ENCODE measurements around the gene CDH5. TPM values are rescaled to one million over a fixed set of nuclear protein-coding genes. Genes with fewer than 3 reads are reported as not detected.
A peak's percentile ranks its signal among the peaks of the same experiment; 100 is the strongest.

Gene CDH5
- polyA plus RNA-seq, 1 donor (not counting 4 experiments of a cell fraction or from before 2014, with no cell fraction given): 0.05 TPM

- no peaks in the 10 kb centered on the region for H3K36me3 ChIP-seq (ENCODE audit: control insufficient read depth in 2 of 2, extremely low read depth in 1 of 2, insufficient read depth in 2 of 2, low read length in 2 of 2)
- no peak overlapping the region for H3K4me3 ChIP-seq (ENCODE audit: control insufficient read depth in 2 of 3, extremely low read depth in 1 of 3, insufficient read depth in 2 of 3, low read depth in 1 of 3, low read length in 3 of 3)
- H3K9me3 ChIP-seq (ENCODE audit: control insufficient read depth, low read depth, low read length): no peaks in the 10 kb centered on the region
- DNase-seq (ENCODE audit: low read depth, low spot score) (no peak), FAIRE-seq (no peak)
- dilution Hi-C loops (cut with MboI; ENCODE audit: extremely low pct_ligation_motif_present, low sequenced_read_pairs): no loop called here
- no peaks in the 10 kb centered on the region for H3K4me1 ChIP-seq (ENCODE audit: control insufficient read depth, extremely low read depth, insufficient read depth, low read length)
- peaks cover 10% of the 10 kb centered on the region for H3K27me3 ChIP-seq (ENCODE audit: control insufficient read depth, extremely low read depth, insufficient read depth, low read length)
- no peak overlapping the region for H3K27ac ChIP-seq (ENCODE audit: control insufficient read depth, insufficient read depth, low read length)
- H3K9ac ChIP-seq (ENCODE audit: control insufficient read depth, extremely low read depth, insufficient read depth, low read length): no peak overlapping the region
- H3K9me1 ChIP-seq (ENCODE audit: control insufficient read depth, extremely low read depth, insufficient read depth, low read length): no peaks in the 10 kb centered on the region
- no peaks in the 10 kb centered on the region for H3K79me2 ChIP-seq (ENCODE audit: control insufficient read depth, insufficient read depth, low read length)
- no peak overlapping the region for H2AFZ ChIP-seq (ENCODE audit: control insufficient read depth, low read length)
- no peak for TF ChIP-seq EZH2 (IDR thresholded peaks at IDR 0.05; ENCODE audit: low read length)
- peak; percentile 70 to 89 (median 83) for TF ChIP-seq CTCF (optimal IDR thresholded peaks at IDR 0.05 in 1 of 3, IDR thresholded peaks at IDR 0.05 in 1 of 3, conservative IDR thresholded peaks at IDR 0.05 in 1 of 3; ENCODE audit: extremely low read depth in 1 of 3, insufficient read depth in 2 of 3, low read length in 3 of 3)
- no peak overlapping the region for H3K4me2 ChIP-seq (ENCODE audit: control insufficient read depth, extremely low read depth, insufficient read depth, low read depth, low read length)
- no peaks in the 10 kb centered on the region for H4K20me1 ChIP-seq (ENCODE audit: control insufficient read depth, extremely low read depth, insufficient read depth, low read length)
Measured at GRCh38 chr16:66342294-66342900, 24.1 kb upstream of the CDH5 start.

GRCh38 chr16:66344533-66345145 is 21.9 kb upstream of the CDH5 start:
- Histone ChIP-seq H3K9ac (ENCODE audit: control insufficient read depth, extremely low read depth, insufficient read depth, low read length) (no peak overlapping the region), H4K20me1 (ENCODE audit: control insufficient read depth, extremely low read depth, insufficient read depth, low read length) (no peaks in the 10 kb centered on the region), H3K27ac (ENCODE audit: control insufficient read depth, insufficient read depth, low read length) (no peak overlapping the region), H3K9me3 (ENCODE audit: control insufficient read depth, low read depth, low read length) (no peaks in the 10 kb centered on the region), H3K4me2 (ENCODE audit: control insufficient read depth, extremely low read depth, insufficient read depth, low read depth, low read length) (no peak overlapping the region), H3K4me3 (ENCODE audit: control insufficient read depth in 2 of 3, extremely low read depth in 1 of 3, insufficient read depth in 2 of 3, low read depth in 1 of 3, low read length in 3 of 3) (no peak overlapping the region), H3K36me3 (ENCODE audit: control insufficient read depth in 2 of 2, extremely low read depth in 1 of 2, insufficient read depth in 2 of 2, low read length in 2 of 2) (no peaks in the 10 kb centered on the region), H3K4me1 (ENCODE audit: control insufficient read depth, extremely low read depth, insufficient read depth, low read length) (no peaks in the 10 kb centered on the region), H3K79me2 (ENCODE audit: control insufficient read depth, insufficient read depth, low read length) (no peaks in the 10 kb centered on the region), H3K9me1 (ENCODE audit: control insufficient read depth, extremely low read depth, insufficient read depth, low read length) (no peaks in the 10 kb centered on the region), H2AFZ (ENCODE audit: control insufficient read depth, low read length) (no peak overlapping the region), H3K27me3 (ENCODE audit: control insufficient read depth, extremely low read depth, insufficient read depth, low read length) (peaks cover 14% of the 10 kb centered on the region)
- DNase-seq (ENCODE audit: low read depth, low spot score) (no peak), FAIRE-seq (peak; percentile 77)
- TF ChIP-seq CTCF (optimal IDR thresholded peaks at IDR 0.05 in 1 of 3, IDR thresholded peaks at IDR 0.05 in 1 of 3, conservative IDR thresholded peaks at IDR 0.05 in 1 of 3; ENCODE audit: extremely low read depth in 1 of 3, insufficient read depth in 2 of 3, low read length in 3 of 3) (peak in 2 of 3 experiments; percentile 37 to 60), EZH2 (IDR thresholded peaks at IDR 0.05; ENCODE audit: low read length) (no peak)
- dilution Hi-C loops (cut with MboI; ENCODE audit: extremely low pct_ligation_motif_present, low sequenced_read_pairs): no loop called here

Data from keratinocyte (primary cell).